ENCODE data around the gene YBEY.
A peak's percentile ranks its signal among the peaks of the same experiment; 100 is the strongest.
"Not testable (repeated sequence)": the region's sequence is repeated elsewhere in the genome, so short reads cannot be mapped to it uniquely, and the experiment has no call there.

Gene YBEY

GRCh38 chr21:46308431-46308830 lies 22.3 kb downstream of the YBEY start:
- no peak for DNase-seq

DNA sequence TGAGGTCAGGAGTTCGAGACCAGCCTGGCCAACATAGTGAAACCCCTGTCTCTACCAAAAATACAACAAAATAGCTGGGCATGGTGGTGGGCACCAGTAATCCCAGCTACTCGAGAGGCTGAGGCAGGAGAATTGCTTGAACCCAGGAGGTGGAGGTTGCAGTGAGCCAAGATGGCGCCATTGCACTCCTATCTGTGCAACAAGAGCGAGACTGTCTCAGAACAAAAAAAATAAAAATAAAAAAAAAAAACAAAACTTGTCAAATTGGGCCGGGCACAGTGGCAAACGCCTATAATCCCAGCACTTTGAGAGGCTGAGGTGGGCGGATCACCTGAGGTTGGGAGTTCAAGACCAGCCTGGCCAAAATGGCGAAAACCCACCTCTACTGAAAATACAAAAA lies 24.1 kb downstream of the YBEY start:
- DNase-seq = not testable (repeated sequence)

GRCh38 chr21:46311568-46311967 lies 25.4 kb downstream of the YBEY start:
- DNase-seq = no peak

DNA sequence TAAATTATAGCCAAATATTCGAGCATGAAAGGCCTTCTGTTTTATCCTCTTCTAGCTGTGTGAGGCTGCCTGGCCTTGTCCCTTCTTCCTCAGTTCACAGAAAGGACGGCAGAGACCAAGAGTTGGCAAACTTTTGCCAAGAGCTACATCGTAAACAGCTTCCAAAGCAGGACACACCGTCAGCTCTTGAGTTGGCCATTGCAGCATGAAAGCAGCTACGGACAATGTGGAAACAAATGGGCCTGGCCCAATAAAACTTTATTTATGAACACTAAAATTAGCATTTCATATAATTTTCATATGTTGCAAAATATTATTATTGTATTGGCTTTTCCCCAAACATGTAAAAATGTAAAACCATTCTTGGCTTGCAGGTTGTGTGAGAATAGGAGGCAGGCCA lies 26.8 kb downstream of the YBEY start:
- no peak for DNase-seq

DNA sequence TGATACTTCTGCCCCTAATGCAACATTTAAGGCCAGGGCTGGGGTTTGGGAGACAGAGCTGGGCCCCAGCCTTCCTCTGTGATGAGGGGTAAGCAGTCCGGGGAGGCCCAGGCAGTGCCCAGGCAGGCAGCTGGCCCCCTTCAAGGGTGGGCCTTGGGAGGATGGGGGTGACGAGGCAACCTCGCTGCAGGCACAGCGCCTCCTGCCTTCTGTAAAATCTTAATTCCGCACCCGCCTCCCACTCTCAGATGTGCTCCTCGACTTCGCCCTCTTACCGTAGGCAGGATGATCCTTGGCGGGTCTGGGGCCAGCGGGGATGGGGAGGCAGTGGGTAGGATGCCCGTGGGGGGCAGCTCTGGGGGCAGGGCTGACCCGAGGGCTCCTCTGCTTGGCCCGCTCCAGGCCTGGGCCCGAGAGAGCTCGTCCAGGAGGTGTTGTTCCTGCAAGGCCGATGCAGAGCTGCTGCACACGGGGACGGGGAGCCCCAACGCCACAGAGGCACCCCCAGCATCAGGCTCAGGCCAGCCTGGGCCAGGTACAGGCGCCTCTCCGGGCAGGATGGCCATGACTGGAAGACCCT lies 28.4 kb downstream of the YBEY start:
- no peak for DNase-seq

DNA sequence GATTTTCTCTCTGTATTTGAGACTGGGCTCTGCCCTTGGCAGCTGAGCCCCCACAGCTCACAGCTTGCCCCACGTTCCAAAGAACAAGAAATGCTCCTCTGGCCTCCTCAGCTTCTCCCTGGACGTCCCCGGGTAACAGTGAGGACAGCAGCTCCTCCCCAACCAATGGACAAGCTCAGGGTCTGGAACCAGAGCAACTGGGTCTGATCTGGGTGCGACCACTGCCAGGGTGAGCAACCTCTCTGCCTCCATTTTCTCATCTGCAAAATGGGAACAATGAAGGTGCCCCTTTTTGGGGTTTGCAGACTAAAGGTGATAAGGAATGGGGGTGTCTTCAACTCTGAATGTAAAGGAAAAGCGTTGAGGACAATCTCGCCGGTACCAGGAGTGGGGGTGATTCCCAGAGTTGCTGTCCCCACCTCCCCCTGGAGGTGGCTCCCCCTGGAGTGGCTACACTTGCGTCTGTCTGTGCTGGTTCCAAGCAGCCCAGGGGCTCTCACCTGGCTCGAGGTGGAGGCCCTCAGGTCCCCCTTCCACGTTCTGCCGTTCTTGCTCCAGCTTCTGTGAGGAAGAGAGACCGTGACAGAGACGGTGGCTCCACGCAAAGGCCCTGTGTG lies 30.7 kb downstream of the YBEY start:
- DNase-seq = no peak

GRCh38 chr21:46317710-46318463 lies 31.7 kb downstream of the YBEY start:
- peak; percentile 73 for DNase-seq

- DNase-seq = no peak
Observed at GRCh38 chr21:46318464-46318845, 32.3 kb downstream of the YBEY start.

GRCh38 chr21:46319186-46319585 lies 33.0 kb downstream of the YBEY start:
- DNase-seq = no peak

GRCh38 chr21:46320331-46320801 lies 34.2 kb downstream of the YBEY start:
- no peak for DNase-seq

DNA sequence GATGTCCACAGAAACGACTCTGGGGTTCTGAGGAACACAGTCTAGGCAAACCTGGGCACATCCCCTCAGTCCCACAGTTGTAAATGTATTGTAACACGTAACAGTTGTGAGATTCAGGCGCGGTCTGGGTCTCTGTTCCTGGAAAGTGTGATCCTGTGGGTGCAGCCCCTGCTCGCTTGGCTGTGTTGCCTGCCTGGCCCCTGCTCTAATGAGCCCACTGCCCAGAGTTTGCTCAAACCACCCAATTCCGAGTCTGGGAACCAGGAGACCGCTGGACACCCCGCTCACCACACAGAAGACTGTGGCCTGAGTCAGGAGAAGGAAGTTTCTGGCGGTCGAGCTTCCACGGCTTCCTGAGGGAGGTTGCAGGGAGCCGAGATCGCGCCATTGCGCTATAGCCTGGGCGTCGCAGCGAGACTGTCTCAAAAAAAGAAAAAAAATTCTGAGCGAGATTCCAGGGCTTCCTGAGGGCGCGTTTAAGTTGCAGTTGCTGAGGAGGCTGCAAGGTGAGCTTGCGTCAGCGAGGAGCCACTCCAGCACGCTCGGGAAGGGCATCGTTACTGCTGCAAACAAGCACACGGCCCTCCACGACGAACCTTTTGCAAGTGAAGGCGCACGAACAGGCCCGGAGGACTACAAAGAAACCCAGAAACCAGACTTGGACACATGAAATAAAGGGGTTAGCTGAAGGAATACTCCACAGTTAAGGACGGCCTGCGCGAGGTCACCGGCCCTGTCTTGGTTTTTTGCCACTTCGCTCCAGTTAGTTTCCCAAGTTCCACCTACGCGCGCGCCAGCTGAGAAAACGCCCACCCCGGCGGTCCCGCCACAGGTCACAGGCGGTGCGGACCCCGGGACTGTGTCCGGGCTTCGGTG lies 36.4 kb downstream of the YBEY start:
- no peak for DNase-seq

- DNase-seq = no peak
Observed at GRCh38 chr21:46323227-46323709, 37.1 kb downstream of the YBEY start.

GRCh38 chr21:46323710-46324389 lies 37.7 kb downstream of the YBEY start, which contains the start of the genes C21orf58 and PCNT:
Gene C21orf58, minus strand, starts transcription at chr21:46323870. Its CDS starts 1,132 bp downstream, at chr21:46322738.
Gene PCNT, plus strand, starts transcription at chr21:46324156. Its CDS starts 73 bp downstream, at chr21:46324229.
- DNase-seq = peak; percentile 90

- DNase-seq = peak; percentile 62
Observed at GRCh38 chr21:46324390-46325072, 38.4 kb downstream of the YBEY start.

DNA sequence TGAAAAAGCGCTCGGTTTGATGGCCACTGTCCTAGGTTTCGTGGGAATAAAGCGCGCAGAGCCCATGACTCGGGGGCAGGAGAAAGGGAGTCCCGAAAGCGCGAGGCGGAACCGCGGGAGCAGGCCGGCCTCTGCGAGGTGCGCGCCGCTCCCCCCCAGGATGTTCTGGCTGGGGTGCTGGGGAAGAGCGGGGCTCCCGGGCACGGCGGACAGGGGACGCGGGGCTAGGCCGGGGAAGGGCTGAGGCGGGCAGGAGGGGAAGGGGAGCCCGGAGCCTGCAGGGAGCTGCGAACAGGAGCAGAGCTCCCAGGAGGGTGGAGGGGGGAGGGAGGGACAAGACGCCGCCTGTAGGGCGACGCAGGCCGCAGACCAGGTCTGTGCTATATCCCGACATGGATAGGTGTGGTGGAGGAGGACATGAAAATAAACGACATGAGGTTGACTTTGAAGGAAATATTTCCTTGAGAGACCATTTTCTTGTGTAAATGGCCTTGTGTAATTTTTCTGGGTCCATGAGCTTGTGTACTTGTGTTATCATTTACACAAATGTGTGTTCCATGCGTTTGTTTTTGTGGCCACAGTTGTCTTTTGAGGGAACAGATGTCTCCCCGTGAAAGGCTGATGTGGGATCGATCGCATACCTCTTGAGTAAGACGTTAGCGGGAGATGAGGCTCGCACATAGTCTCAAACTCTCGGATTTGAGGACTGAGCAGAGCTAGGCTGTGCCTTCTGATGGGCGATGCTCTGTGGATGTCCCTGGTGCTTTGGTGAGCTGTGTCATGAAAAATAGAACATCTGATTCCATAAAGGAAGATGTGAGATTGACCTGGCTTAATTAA lies 39.2 kb downstream of the YBEY start:
- peak; percentile 37 for DNase-seq

- DNase-seq = peak; percentile 10
Observed at GRCh38 chr21:46326110-46326703, 40.1 kb downstream of the YBEY start.

GRCh38 chr21:46327711-46328110 lies 41.6 kb downstream of the YBEY start:
- no peak for DNase-seq

GRCh38 chr21:46328151-46328550 lies 42.0 kb downstream of the YBEY start:
- no peak for DNase-seq

- DNase-seq = no peak
Observed at GRCh38 chr21:46329796-46330195, 43.7 kb downstream of the YBEY start.

Measured in NCI-H510A (cell line).